Neuronal stem cell (in vitro differentiated cells): Measurements from ENCODE around the gene IFI27L2.

ENCODE experiments used
- DNase-seq: peaks from one replicate; pipeline ENCODE4 v3.0.0-alpha.2; 2013; ENCODE audit warnings: low spot score
- H2AFZ ChIP-seq: one replicate; pipeline ENCODE4 v1.6.1; 2013; ENCODE audit warnings: mild to moderate bottlenecking, low read length, inconsistent platforms
- H2AK5ac ChIP-seq: 2 replicates; pipeline ENCODE4 v1.6.1; 2013; ENCODE audit warnings: low read depth, mild to moderate bottlenecking, inconsistent platforms, low read length, moderate library complexity, mixed read lengths
- H2BK120ac ChIP-seq: 2 replicates; pipeline ENCODE4 v1.6.1; 2013; ENCODE audit warnings: low read depth, mild to moderate bottlenecking, inconsistent platforms, low read length, moderate library complexity, mixed read lengths
- H2BK12ac ChIP-seq: one replicate; pipeline ENCODE4 v1.6.1; 2013; ENCODE audit warnings: low read length, inconsistent platforms
- H2BK15ac ChIP-seq: 2 replicates; pipeline ENCODE4 v1.6.1; 2013; ENCODE audit warnings: mild to moderate bottlenecking, low read length, inconsistent platforms, mixed read lengths
- H2BK5ac ChIP-seq: one replicate; pipeline ENCODE4 v1.6.1; 2013; ENCODE audit warnings: inconsistent platforms, mild to moderate bottlenecking, low read length, moderate library complexity
- H3K14ac ChIP-seq: one replicate; pipeline ENCODE4 v1.6.1; 2013; ENCODE audit warnings: low read length, inconsistent platforms
- H3K18ac ChIP-seq: 2 replicates; pipeline ENCODE4 v1.6.1; 2013; ENCODE audit warnings: low read length, inconsistent platforms
- H3K23ac ChIP-seq: 2 replicates; pipeline ENCODE4 v1.6.1; 2013; ENCODE audit warnings: low read depth, mild to moderate bottlenecking, mixed read lengths, low read length, inconsistent platforms; ENCODE audit not compliant: poor library complexity
- H3K27ac ChIP-seq: replicated peaks from 3 replicates; pipeline ENCODE4 v1.5.1; 2013; ENCODE audit warnings: low read length, inconsistent platforms
- H3K27me3 ChIP-seq, 3 experiments: 2 replicates each; pipeline ENCODE4 v1.6.1; 2013; ENCODE audit warnings: low read length in 3 of 3, mild to moderate bottlenecking in 2 of 3, inconsistent platforms in 1 of 3, low read depth in 1 of 3, mixed read lengths in 1 of 3, moderate library complexity in 1 of 3; ENCODE audit not compliant: control insufficient read depth in 3 of 3, insufficient read depth in 3 of 3
- H3K36me3 ChIP-seq, 2 donors: replicated peaks in 1 of 2; 2 replicates each; pipeline ENCODE4 v1.6.1; 2013; ENCODE audit warnings: low read length in 2 of 2; ENCODE audit not compliant: control insufficient read depth in 2 of 2, insufficient read depth in 2 of 2
- H3K4ac ChIP-seq: 2 replicates; pipeline ENCODE4 v1.6.1; 2013; ENCODE audit warnings: inconsistent platforms, mild to moderate bottlenecking, low read length, moderate library complexity
- H3K4me1 ChIP-seq, 2 donors: 1 replicate in 1 of 2; 2 replicates in 1 of 2; pipeline ENCODE4 v1.6.1; 2013; ENCODE audit warnings: low read length in 2 of 2, low read depth in 1 of 2; ENCODE audit not compliant: control insufficient read depth in 2 of 2, insufficient read depth in 1 of 2
- H3K4me2 ChIP-seq: one replicate; pipeline ENCODE4 v1.6.1; 2013; ENCODE audit warnings: mild to moderate bottlenecking, low read length, inconsistent platforms; ENCODE audit not compliant: insufficient read depth, poor library complexity, severe bottlenecking
- H3K4me3 ChIP-seq, 2 donors: 2 replicates each; pipeline ENCODE4 v1.5.1; 2013; ENCODE audit warnings: low read length in 2 of 2, mild to moderate bottlenecking in 2 of 2, inconsistent platforms in 1 of 2, moderate library complexity in 1 of 2
- H3K79me1 ChIP-seq: one replicate; pipeline ENCODE4 v1.6.1; 2013; ENCODE audit warnings: low read depth, mild to moderate bottlenecking, inconsistent platforms, low read length, moderate library complexity
- H3K9ac ChIP-seq: one replicate; pipeline ENCODE4 v1.6.1; 2013; ENCODE audit warnings: mild to moderate bottlenecking, low read depth, low read length, inconsistent platforms; ENCODE audit not compliant: poor library complexity
- H3K9me3 ChIP-seq, 2 donors: replicated peaks in 1 of 2; 2 replicates each; pipeline versions ENCODE3 to v1.6.1; 2013; ENCODE audit warnings: low read length in 2 of 2, mild to moderate bottlenecking in 2 of 2, inconsistent platforms in 1 of 2, low read depth in 1 of 2, mixed read lengths in 1 of 2, moderate library complexity in 1 of 2; ENCODE audit not compliant: control insufficient read depth in 2 of 2, insufficient read depth in 1 of 2
- H4K8ac ChIP-seq: one replicate; pipeline ENCODE4 v1.6.1; 2013; ENCODE audit warnings: low read depth, mild to moderate bottlenecking, inconsistent platforms, low read length, moderate library complexity
- H4K91ac ChIP-seq: one replicate; pipeline ENCODE4 v1.6.1; 2013; ENCODE audit warnings: low read length, low read depth, mild to moderate bottlenecking, inconsistent platforms; ENCODE audit not compliant: poor library complexity
- WGBS, 2 donors: extraction: QIAGEN DNeasy Blood & Tissue Kit; methylation state at CpG; one replicate each; pipeline ENCODE4 v1.1.7; 2013; ENCODE audit warnings: missing lambda C conversion rate in 2 of 2, mixed read lengths in 1 of 2; ENCODE audit not compliant: insufficient read length in 2 of 2, insufficient replicate concordance in 1 of 2; ENCODE audit errors: extremely low coverage in 2 of 2; 5-methylcytosine and 5-hydroxymethylcytosine counted together

Gene IFI27L2

GRCh38 chr14:94116701-94117100 lies 12.7 kb downstream of the IFI27L2 start:
- no peak overlapping the region for H4K91ac ChIP-seq
- H2BK5ac ChIP-seq: no peak overlapping the region
- no peak overlapping the region for H2AK5ac ChIP-seq
- H3K4me2 ChIP-seq: no peak overlapping the region
- H3K4ac ChIP-seq: no peak overlapping the region
- no peak overlapping the region for H3K14ac ChIP-seq
- no peaks in the 10 kb centered on the region for H3K79me1 ChIP-seq
- H2AFZ ChIP-seq: no peak overlapping the region
- no peak overlapping the region for H3K9ac ChIP-seq
- peak overlapping the region; percentile 74 for H3K23ac ChIP-seq
- H2BK12ac ChIP-seq: no peak overlapping the region
- H3K18ac ChIP-seq: peak overlapping the region; percentile 29
- no peaks in the 10 kb centered on the region for H3K4me1 ChIP-seq
- H4K8ac ChIP-seq: no peak overlapping the region
- no peak overlapping the region for H2BK120ac ChIP-seq
- H3K4me3 ChIP-seq: no peak overlapping the region
- no peaks in the 10 kb centered on the region for H3K36me3 ChIP-seq
- no CpG with 5 or more reads among the region's 10 CpGs for WGBS, 2 donors
- no peak overlapping the region for H2BK15ac ChIP-seq
- H3K27ac ChIP-seq: no peak overlapping the region
- H3K9me3 ChIP-seq: peaks cover 0 to 5% of the 10 kb centered on the region in 2 donors
- peaks cover 0 to 6% (median 0%) of the 10 kb centered on the region in 3 experiments for H3K27me3 ChIP-seq
- no peak for DNase-seq

- Histone ChIP-seq H3K4ac (no peak overlapping the region), H3K4me2 (no peak overlapping the region), H3K14ac (peak overlapping the region; percentile 64), H2AFZ (no peak overlapping the region), H2BK12ac (no peak overlapping the region), H4K8ac (no peak overlapping the region), H3K4me1 (peaks cover 0 to 3% of the 10 kb centered on the region in 2 donors), H3K79me1 (no peaks in the 10 kb centered on the region), H2BK120ac (no peak overlapping the region), H3K9me3 (peaks cover 0 to 4% of the 10 kb centered on the region in 2 donors), H4K91ac (no peak overlapping the region), H2BK15ac (peak overlapping the region; percentile 56), H3K23ac (no peak overlapping the region), H2BK5ac (no peak overlapping the region), H2AK5ac (peak overlapping the region; percentile 21), H3K9ac (no peak overlapping the region), H3K36me3 (no peaks in the 10 kb centered on the region), H3K27ac (no peak overlapping the region), H3K27me3 (peaks cover 0 to 6% (median 0%) of the 10 kb centered on the region in 3 experiments), H3K4me3 (no peak overlapping the region), H3K18ac (peak overlapping the region; percentile 49)
- DNase-seq: no peak
- WGBS, 2 donors: no CpG with 5 or more reads among the region's 15 CpGs
Measured at GRCh38 chr14:94115631-94116030, 13.8 kb downstream of the IFI27L2 start.

DNA sequence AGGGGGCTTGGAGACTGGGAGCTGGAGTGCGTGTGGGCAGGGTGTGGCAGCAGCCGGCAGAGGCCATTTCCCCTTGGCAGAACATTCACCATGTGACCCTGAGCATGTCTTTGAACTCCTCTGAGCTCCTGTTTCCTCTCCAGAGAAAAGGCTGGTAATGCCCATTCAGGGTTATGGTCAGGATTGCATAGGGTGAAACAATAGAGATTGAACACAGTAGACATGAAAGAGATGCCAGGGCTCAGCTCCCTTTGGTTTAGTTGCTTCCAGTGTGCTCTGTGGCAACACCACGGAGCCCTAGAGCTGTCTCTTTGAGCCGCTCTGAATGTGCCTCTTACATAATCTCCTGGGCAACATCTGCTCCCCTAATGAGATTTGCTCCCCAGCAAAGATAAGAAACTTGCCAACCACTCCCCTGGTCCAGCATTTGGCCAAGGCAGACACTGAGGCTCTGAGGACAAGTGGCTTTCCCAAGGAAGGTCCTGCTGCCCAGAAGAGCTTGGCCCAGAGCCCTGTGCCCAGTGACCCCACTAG lies 14.3 kb downstream of the IFI27L2 start:
- no peak for DNase-seq
- no peak overlapping the region for H3K23ac ChIP-seq

GRCh38 chr14:94114589-94115057 lies 14.8 kb downstream of the IFI27L2 start:
- Histone ChIP-seq H2BK120ac (no peak overlapping the region), H2AK5ac (no peak overlapping the region), H4K91ac (no peak overlapping the region), H3K4me3 (no peak overlapping the region), H2AFZ (no peak overlapping the region), H3K18ac (no peak overlapping the region), H3K27me3 (peaks cover 0 to 3% (median 0%) of the 10 kb centered on the region in 3 experiments), H3K23ac (no peak overlapping the region), H3K27ac (no peak overlapping the region), H3K9me3 (peaks cover 0 to 4% of the 10 kb centered on the region in 2 donors), H2BK5ac (no peak overlapping the region), H4K8ac (no peak overlapping the region), H3K4me1 (peaks cover 0 to 4% of the 10 kb centered on the region in 2 donors), H3K79me1 (no peaks in the 10 kb centered on the region), H3K36me3 (no peaks in the 10 kb centered on the region), H3K4me2 (no peak overlapping the region), H3K4ac (no peak overlapping the region), H2BK15ac (no peak overlapping the region), H3K9ac (no peak overlapping the region), H2BK12ac (no peak overlapping the region), H3K14ac (no peak overlapping the region)
- WGBS, 2 donors: no CpG with 5 or more reads among the region's 5 CpGs
- DNase-seq: no peak

More for the DNA sequence above, 14.3 kb downstream of the IFI27L2 start:
- WGBS, 2 donors: no CpG with 5 or more reads among the region's 4 CpGs
- Histone ChIP-seq H2BK5ac (no peak overlapping the region), H3K79me1 (no peaks in the 10 kb centered on the region), H3K36me3 (no peaks in the 10 kb centered on the region), H4K8ac (no peak overlapping the region), H3K4me3 (no peak overlapping the region), H3K18ac (no peak overlapping the region), H4K91ac (no peak overlapping the region), H3K9ac (no peak overlapping the region), H3K14ac (no peak overlapping the region), H3K4me2 (no peak overlapping the region), H2BK15ac (no peak overlapping the region), H3K27me3 (peaks cover 0 to 3% (median 0%) of the 10 kb centered on the region in 3 experiments), H2BK12ac (no peak overlapping the region), H2AK5ac (no peak overlapping the region), H2AFZ (no peak overlapping the region), H2BK120ac (no peak overlapping the region), H3K4me1 (peaks cover 0 to 4% of the 10 kb centered on the region in 2 donors), H3K27ac (no peak overlapping the region), H3K9me3 (peaks cover 0 to 4% of the 10 kb centered on the region in 2 donors), H3K4ac (no peak overlapping the region)
